ENCODE measurements around the gene GRIN2C.

Gene GRIN2C

GRCh38 chr17:74822335-74822938, 37.2 kb downstream of the GRIN2C start:
- DNase-seq (ENCODE audit: low read depth in 3 of 3, low spot score in 1 of 3), result no peak

- DNase-seq (ENCODE audit: low read depth in 3 of 3, low spot score in 1 of 3), result no peak
Observed at GRCh38 chr17:74821655-74822334, 37.9 kb downstream of the GRIN2C start.

DNA sequence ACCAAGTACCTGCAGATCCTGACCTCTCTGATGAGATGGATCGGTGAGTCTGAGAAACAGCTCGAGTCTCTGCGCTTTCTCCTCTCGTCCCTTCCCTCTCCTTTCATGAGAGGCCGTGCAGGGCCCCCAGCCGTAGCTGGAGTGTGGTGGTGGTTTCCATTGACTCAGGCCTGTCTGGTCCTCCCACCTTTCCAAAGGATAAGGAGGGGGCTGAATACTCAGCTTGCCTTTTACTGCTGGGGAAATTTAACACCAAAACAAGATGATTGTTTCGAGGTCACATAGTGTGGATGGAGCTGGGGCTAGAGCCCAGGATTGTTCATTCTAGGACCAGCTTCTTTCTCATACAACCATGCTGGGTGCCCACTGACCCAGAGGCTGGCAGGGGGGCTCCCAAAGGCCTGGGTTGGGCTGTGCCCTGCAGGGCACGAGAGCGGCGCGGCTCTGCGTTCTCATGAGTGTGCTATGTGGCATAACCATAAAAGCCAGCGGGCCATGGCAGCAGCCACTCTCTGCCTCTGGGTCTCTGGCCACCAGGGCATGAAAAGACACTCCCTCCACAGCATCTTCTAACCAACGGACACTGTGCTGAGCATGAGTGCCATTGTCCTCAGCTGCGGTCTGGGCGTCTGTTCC, 39.8 kb downstream of the GRIN2C start:
- DNase-seq (ENCODE audit: low read depth in 3 of 3, low spot score in 1 of 3), result no peak

- DNase-seq (ENCODE audit: low read depth in 3 of 3, low spot score in 1 of 3), result no peak
Observed at GRCh38 chr17:74818291-74818938, 41.3 kb downstream of the GRIN2C start.

- no peak for DNase-seq (ENCODE audit: low read depth in 3 of 3, low spot score in 1 of 3)
Observed at GRCh38 chr17:74816905-74817620, 42.6 kb downstream of the GRIN2C start.

DNA sequence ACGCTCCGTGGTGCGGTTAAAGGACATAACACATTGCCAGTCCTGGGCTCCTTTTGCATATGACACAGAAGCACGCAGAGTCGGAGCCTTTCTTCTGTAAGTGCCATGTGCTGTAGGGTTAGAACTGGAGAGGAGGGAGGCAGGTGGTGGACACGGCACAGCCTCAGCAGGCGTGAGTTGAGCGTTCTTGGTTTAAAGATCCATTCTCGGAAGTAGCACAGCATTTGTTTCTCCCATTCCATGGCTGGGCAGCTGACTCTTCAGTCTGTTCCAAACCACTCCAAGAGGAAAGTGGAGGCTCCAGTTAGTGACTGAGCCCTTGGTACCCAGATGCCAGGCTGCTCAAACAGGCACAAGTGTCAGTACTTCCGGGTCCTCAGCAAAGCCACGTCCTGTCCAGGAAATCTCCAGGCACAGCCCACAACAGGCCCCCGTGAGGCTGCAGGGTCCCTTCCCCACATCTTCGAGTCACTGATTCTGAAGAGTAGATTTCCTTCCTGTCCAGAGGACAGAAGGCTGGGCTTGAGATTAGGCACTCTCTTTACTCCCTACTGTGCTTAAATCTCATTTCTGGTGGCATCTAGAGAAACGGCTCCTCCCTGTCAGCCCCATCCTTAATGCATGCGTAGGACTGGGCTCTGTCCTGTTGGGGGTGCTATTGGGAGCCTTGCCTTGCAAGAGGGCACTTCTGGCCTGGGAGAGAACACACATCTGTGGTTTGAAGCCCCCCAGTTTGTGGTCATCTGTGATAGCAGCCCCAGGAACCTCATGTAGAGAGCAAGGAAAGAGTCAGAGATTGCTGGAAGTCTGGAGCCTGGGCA, 43.9 kb downstream of the GRIN2C start:
- DNase-seq (ENCODE audit: low read depth in 3 of 3, low spot score in 1 of 3), result no peak

DNA sequence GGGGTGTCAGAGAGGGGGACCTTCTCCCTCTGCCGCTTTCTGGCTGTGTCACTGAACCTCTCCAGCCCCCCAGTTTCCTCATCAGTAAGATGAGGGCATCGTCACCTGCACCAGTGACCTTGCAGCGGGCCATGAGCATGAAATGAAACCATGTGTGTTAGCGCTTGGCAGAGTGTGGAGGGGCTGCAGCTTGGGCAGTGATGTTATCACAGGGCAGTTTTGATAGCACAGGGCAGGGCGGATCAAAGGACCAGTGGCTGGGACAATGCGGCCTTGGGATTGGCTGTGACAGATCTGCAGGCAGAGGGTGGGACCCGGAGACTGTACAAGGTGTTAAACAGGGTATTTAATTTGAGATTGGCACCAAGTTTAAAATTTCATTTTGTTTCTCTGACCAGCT, 44.6 kb downstream of the GRIN2C start:
- DNase-seq (ENCODE audit: low read depth in 3 of 3, low spot score in 1 of 3), result no peak

DNA sequence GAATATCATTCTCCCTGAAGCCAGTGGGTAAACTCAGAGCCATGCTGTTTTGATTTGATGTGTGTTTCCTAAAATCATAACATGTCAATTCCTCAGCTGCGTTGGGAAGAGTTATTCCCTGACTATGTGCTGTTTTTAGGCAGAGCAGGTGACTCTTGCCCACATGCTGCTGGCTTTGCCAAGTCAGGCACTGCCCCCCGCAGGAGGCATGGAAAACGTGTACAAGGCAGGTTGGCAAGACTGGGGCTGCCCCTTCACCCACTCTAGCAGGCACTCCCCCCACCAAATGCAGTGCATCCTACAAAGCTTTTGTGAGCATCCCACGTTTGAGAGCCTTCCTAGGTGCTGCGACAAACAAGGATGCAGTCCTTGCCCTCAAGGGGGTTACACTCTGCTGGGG, 45.2 kb downstream of the GRIN2C start:
- no peak for DNase-seq (ENCODE audit: low read depth in 3 of 3, low spot score in 1 of 3)

- DNase-seq (ENCODE audit: low read depth in 3 of 3, low spot score in 1 of 3), result no peak
Observed at GRCh38 chr17:74812109-74813009, 47.3 kb downstream of the GRIN2C start.

- DNase-seq (ENCODE audit: low read depth in 3 of 3, low spot score in 1 of 3), result no peak
Observed at GRCh38 chr17:74810699-74811485, 48.8 kb downstream of the GRIN2C start.

GRCh38 chr17:74808714-74809430, 50.8 kb downstream of the GRIN2C start:
- no peak for DNase-seq (ENCODE audit: low read depth in 3 of 3, low spot score in 1 of 3)

GRCh38 chr17:74807925-74808324, 51.8 kb downstream of the GRIN2C start:
- no peak for DNase-seq (ENCODE audit: low read depth in 3 of 3, low spot score in 1 of 3)

DNA sequence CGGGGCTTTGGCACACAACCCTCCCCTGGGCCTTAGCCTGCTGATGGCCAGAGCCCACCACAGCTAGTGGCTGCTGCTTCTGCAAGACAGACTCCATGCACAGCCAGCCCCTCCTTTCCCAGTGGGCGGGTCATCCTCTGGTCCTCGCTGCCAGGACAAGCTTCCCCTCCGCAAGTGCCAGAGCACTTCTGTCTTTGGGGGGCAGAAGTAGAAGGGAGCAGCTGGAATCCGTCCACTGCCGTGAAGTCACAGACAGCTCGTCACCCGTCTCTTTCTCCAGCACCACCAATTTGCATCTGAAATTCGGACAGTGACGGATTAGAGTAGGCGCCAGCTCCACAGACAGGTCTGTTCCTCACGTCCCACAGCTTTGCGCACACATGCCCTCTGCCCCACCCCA, 52.2 kb downstream of the GRIN2C start:
- DNase-seq (ENCODE audit: low read depth in 3 of 3, low spot score in 1 of 3), result no peak

DNA sequence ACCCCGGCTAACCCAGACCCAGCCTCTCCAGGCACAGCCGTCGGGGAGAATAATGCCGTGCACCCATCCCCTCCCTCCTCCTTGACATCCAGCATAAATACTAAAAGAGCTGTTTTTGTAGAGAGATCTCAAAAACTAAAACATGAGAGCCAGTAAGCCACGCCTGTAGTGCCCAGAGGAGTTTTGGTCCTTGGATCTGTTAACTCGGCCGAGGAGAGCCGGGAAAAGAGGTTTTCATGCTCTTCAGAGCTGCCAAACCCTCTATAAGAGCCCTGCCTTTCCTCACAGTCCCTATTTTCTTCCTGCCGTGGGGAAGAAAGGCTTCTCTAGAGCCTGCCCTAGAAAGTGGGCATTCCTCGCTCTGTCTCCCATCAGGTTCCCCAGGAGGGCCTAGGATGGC, 53.4 kb downstream of the GRIN2C start:
- DNase-seq (ENCODE audit: low read depth in 3 of 3, low spot score in 1 of 3), result no peak

GRCh38 chr17:74805591-74805991, 54.1 kb downstream of the GRIN2C start:
- DNase-seq (ENCODE audit: low read depth in 3 of 3, low spot score in 1 of 3), result no peak

GRCh38 chr17:74804683-74805082, 55.0 kb downstream of the GRIN2C start:
- no peak for DNase-seq (ENCODE audit: low read depth in 3 of 3, low spot score in 1 of 3)

DNA sequence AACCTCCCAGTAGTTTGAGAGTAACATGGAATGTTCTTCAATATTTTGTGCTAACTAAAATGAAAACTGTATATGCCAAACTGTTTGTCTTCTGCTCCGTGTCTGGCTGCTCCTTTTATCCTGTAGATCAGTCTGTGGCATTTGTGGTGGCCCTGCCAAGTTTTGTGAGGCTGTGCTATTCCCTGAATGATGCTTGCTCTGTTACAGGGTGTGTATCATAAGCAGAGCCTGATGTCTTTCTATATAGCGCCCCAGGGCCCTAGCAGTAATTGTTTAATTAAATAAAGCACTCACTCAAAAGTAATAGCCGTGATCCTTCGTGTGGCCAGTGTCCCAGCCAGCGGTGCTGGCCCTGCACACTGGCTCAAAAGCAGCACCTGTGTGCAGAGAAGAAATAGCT, 55.7 kb downstream of the GRIN2C start:
- DNase-seq (ENCODE audit: low read depth in 3 of 3, low spot score in 1 of 3), result no peak

- no peak for DNase-seq (ENCODE audit: low read depth in 3 of 3, low spot score in 1 of 3)
Observed at GRCh38 chr17:74803388-74803930, 56.2 kb downstream of the GRIN2C start.
